Natural killer cell (primary cell): ENCODE measurements around the gene COX14. TPM values are rescaled to one million over a fixed set of nuclear protein-coding genes. Genes with fewer than 3 reads are reported as not detected.

Experiments
- ATAC-seq, 3 donors: fragments of 150-1000 bp in 2 of 3; fragments of 200-7000 bp in 1 of 3; cut with Tn5 transposase; 1 replicate in 1 of 3; 2 replicates in 2 of 3; pipeline ENCODE4 v1.10.0; 2021; ENCODE audit warnings: mild to moderate bottlenecking in 2 of 3, moderate library complexity in 2 of 3
- DNase-seq, 2 donors: peaks; one replicate each; pipeline versions ENCODE4 v3.0.0 to v3.0.0-alpha.2; 2013 to 2021; ENCODE audit warnings: mixed read lengths in 1 of 2
- H3K27ac ChIP-seq: one replicate; pipeline ENCODE4 v1.5.1; 2013; ENCODE audit warnings: mild to moderate bottlenecking, low read length
- H3K27me3 ChIP-seq: one replicate; pipeline ENCODE4 v1.6.1; 2013; ENCODE audit warnings: low read length; ENCODE audit not compliant: control insufficient read depth, insufficient read depth
- H3K36me3 ChIP-seq: one replicate; pipeline ENCODE4 v1.6.1; 2013; ENCODE audit warnings: low read length; ENCODE audit not compliant: control insufficient read depth, insufficient read depth
- H3K4me1 ChIP-seq: one replicate; pipeline ENCODE4 v1.6.1; 2013; ENCODE audit warnings: low read length; ENCODE audit not compliant: control insufficient read depth, insufficient read depth
- H3K4me3 ChIP-seq: one replicate; pipeline ENCODE4 v1.5.1; 2013; ENCODE audit warnings: low read length
- H3K9me3 ChIP-seq: one replicate; pipeline ENCODE4 v1.6.1; 2013; ENCODE audit warnings: low read length; ENCODE audit not compliant: control insufficient read depth, insufficient read depth
- H3K27ac Mint-ChIP-seq, 2 donors: one replicate each; pipeline ENCODE4 v1.8.0; 2022; ENCODE audit warnings: mild to moderate bottlenecking in 2 of 2, mixed read lengths in 2 of 2, moderate library complexity in 1 of 2
- H3K27me3 Mint-ChIP-seq, 2 donors: one replicate each; pipeline ENCODE4 v1.8.0; 2022; ENCODE audit warnings: low read depth in 2 of 2, mixed read lengths in 2 of 2
- H3K36me3 Mint-ChIP-seq: one replicate; pipeline ENCODE4 v1.8.0; 2022; ENCODE audit warnings: mixed read lengths
- H3K4me1 Mint-ChIP-seq, 2 donors: one replicate each; pipeline ENCODE4 v1.8.0; 2022; ENCODE audit warnings: mixed read lengths in 2 of 2
- H3K4me3 Mint-ChIP-seq: one replicate; pipeline ENCODE4 v1.8.0; 2022; ENCODE audit warnings: mild to moderate bottlenecking, moderate library complexity, mixed read lengths
- H3K9me3 Mint-ChIP-seq, 2 donors: one replicate each; pipeline ENCODE4 v1.8.0; 2022; ENCODE audit warnings: mixed read lengths in 2 of 2
- CTCF ChIP-seq: fragments of 200-600 bp; IDR thresholded peaks from one replicate; pipeline ENCODE4 v1.8.0; 2022; ENCODE audit warnings: antibody characterized with exemption
- WGBS: methylation state at CpG from one replicate; pipeline ENCODE4 v1.1.7; 2013; ENCODE audit warnings: missing lambda C conversion rate; ENCODE audit not compliant: insufficient coverage; 5-methylcytosine and 5-hydroxymethylcytosine counted together
- intact Hi-C: fragments of 100-400 bp; cut with micrococcal nuclease; formaldehyde crosslinking; loops from one replicate; pipeline ENCODE4 v1.14.2; 2022
- total RNA-seq, 4 donors: library from RNA; stranded (reverse); fragments of 120-200 nt in 1 of 4; gene quantifications; one replicate each; pipeline versions ENCODE4 v1.2.3 to v1.2.4, GENCODE V29; 2013 to 2022

Gene COX14
- total RNA-seq, 3 donors from 2014 or later (not counting 1 experiment from before 2014, with no cell fraction given): 32.8 to 42.6 (median 36.7) TPM

GRCh38 chr12:50070314-50071060 is 41.5 kb upstream of the COX14 start:
- no peak overlapping the region for H3K27ac Mint-ChIP-seq
- H3K4me1 Mint-ChIP-seq: peaks cover 0 to 10% of the 10 kb centered on the region in 2 donors
- H3K27me3 Mint-ChIP-seq: no peaks in the 10 kb centered on the region
- no peak overlapping the region for H3K4me3 ChIP-seq
- no peaks in the 10 kb centered on the region for H3K36me3 Mint-ChIP-seq
- TF ChIP-seq CTCF: peak; percentile 85
- peak; percentile 60 to 68 (median 63) for ATAC-seq
- H3K27me3 ChIP-seq: no peaks in the 10 kb centered on the region
- 34% methylated on average over 9 of the region's 9 CpGs for WGBS
- H3K9me3 Mint-ChIP-seq: no peaks in the 10 kb centered on the region
- H3K36me3 ChIP-seq: no peaks in the 10 kb centered on the region
- DNase-seq: peak; percentile 51 to 83
- H3K4me1 ChIP-seq: peaks cover 9% of the 10 kb centered on the region
- H3K27ac ChIP-seq: no peak overlapping the region
- H3K4me3 Mint-ChIP-seq: no peak overlapping the region
- intact Hi-C loops: loop anchor here (5.0 kb wide), 1 partner anchor 103 kb away; no protein-coding TSS in a partner anchor
- H3K9me3 ChIP-seq: no peaks in the 10 kb centered on the region

- no peak overlapping the region for H3K4me3 ChIP-seq
- H3K4me3 Mint-ChIP-seq: no peak overlapping the region
- no peaks in the 10 kb centered on the region for H3K36me3 ChIP-seq
- H3K27me3 Mint-ChIP-seq: no peaks in the 10 kb centered on the region
- no peaks in the 10 kb centered on the region for H3K36me3 Mint-ChIP-seq
- DNase-seq (no peak), ATAC-seq (no peak)
- H3K27ac Mint-ChIP-seq: no peak overlapping the region
- peaks cover 9% of the 10 kb centered on the region for H3K4me1 ChIP-seq
- peaks cover 0 to 10% of the 10 kb centered on the region in 2 donors for H3K4me1 Mint-ChIP-seq
- H3K27ac ChIP-seq: no peak overlapping the region
- intact Hi-C loops: loop anchor here (5.0 kb wide), 1 partner anchor 105 kb away; no protein-coding TSS in a partner anchor
- WGBS: 59% methylated on average over 9 of the region's 10 CpGs
- no peaks in the 10 kb centered on the region for H3K9me3 ChIP-seq
- no peaks in the 10 kb centered on the region for H3K9me3 Mint-ChIP-seq
- TF ChIP-seq CTCF: no peak
- H3K27me3 ChIP-seq: no peaks in the 10 kb centered on the region
Observed at GRCh38 chr12:50072198-50072907, 39.7 kb upstream of the COX14 start.

- no peaks in the 10 kb centered on the region for H3K9me3 Mint-ChIP-seq
- no peaks in the 10 kb centered on the region for H3K36me3 Mint-ChIP-seq
- H3K27me3 ChIP-seq: no peaks in the 10 kb centered on the region
- intact Hi-C loops: loop anchor here (5.0 kb wide), 1 partner anchor 106 kb away; no protein-coding TSS in a partner anchor
- ATAC-seq (no peak), DNase-seq (no peak)
- H3K27me3 Mint-ChIP-seq: peaks cover 0 to 2% of the 10 kb centered on the region in 2 donors
- no peaks in the 10 kb centered on the region for H3K36me3 ChIP-seq
- H3K4me3 ChIP-seq: no peak overlapping the region
- 85% methylated on average over 7 of the region's 7 CpGs for WGBS
- H3K4me1 Mint-ChIP-seq: peaks cover 0 to 10% of the 10 kb centered on the region in 2 donors
- no peak overlapping the region for H3K4me3 Mint-ChIP-seq
- no peaks in the 10 kb centered on the region for H3K9me3 ChIP-seq
- no peak overlapping the region for H3K27ac ChIP-seq
- no peak overlapping the region for H3K27ac Mint-ChIP-seq
- H3K4me1 ChIP-seq: peaks cover 9% of the 10 kb centered on the region
- TF ChIP-seq CTCF: no peak
Observed at GRCh38 chr12:50073206-50073605, 38.8 kb upstream of the COX14 start.
